Measurements from ENCODE around the gene MSRB1. TPM values are rescaled to one million over a fixed set of nuclear protein-coding genes. Genes with fewer than 3 reads are reported as not detected.
A peak's percentile ranks its signal among the peaks of the same experiment; 100 is the strongest.
"Not testable (repeated sequence)": the region's sequence is repeated elsewhere in the genome, so short reads cannot be mapped to it uniquely, and the experiment has no call there.

Gene MSRB1
- total and polyA plus RNA-seq, 9 of the 15 experiments (the other 6 are each of a cell fraction or from before 2014, with no cell fraction given) = 5.4 to 33.7 (median 25.7) TPM

DNA sequence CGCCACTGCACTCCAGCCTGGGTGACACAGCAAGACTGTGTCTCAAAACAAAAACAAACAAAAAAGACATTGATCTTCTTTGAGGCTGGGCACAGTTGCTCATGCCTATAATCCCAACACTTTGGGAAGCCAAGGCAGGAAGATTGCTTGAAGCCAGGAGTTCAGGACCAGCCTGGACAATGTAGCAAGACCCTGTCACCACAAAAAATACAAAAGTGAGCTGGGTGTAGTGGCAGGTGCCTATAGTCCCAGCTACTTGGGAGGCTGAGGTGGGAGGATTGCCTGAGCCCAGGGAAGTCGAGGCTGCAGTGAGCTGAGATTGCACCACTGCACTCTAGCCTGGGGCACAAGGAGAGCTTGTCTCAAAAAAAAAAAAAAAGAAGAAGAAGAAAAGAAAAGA, 45.3 kb downstream of the MSRB1 start:
- H3K9me1 ChIP-seq (ENCODE audit: control insufficient read depth, insufficient read depth, low read length); H3K4me2 ChIP-seq (ENCODE audit: insufficient read depth, low read length); H4K20me1 ChIP-seq (replicated peaks; ENCODE audit: control insufficient read depth, insufficient read depth, low read length); H3K4me3 ChIP-seq; DNase-seq (ENCODE audit: extremely low read depth in 1 of 4, low spot score in 3 of 4); in situ Hi-C loops (cut with MboI); BruUV-seq (replicated peaks); H2AFZ ChIP-seq (ENCODE audit: low read depth, low read length); H3K9me3 ChIP-seq (replicated peaks; ENCODE audit: control insufficient read depth, insufficient read depth, low read depth, low read length); H3K36me3 ChIP-seq (ENCODE audit: control insufficient read depth, insufficient read depth, low read length); FAIRE-seq; ATAC-seq; intact Hi-C loops (cut with micrococcal nuclease); H3K27ac ChIP-seq (ENCODE audit: extremely low read depth, low read depth, low read length); H3K79me2 ChIP-seq (ENCODE audit: control insufficient read depth, insufficient read depth, low read length); H3K9ac ChIP-seq (ENCODE audit: insufficient read depth in 1 of 2, low read depth in 2 of 2, low read length in 2 of 2): not testable (repeated sequence)
- ChIA-PET POLR2A (interaction anchor here (0.7 kb wide), 1 partner anchor 9 kb away, joined by 4 read pairs; no protein-coding TSS in a partner anchor), CTCF (ENCODE audit: low intra/inter-chr PET ratio) (interaction anchor here (0.6 kb wide), 1 partner anchor 65 kb away, joined by 4 read pairs; no protein-coding TSS in a partner anchor)
- WGBS (ENCODE audit: insufficient coverage, low coverage, missing lambda C conversion rate) = 7% methylated on average over 2 of the region's 2 CpGs
- peak; percentile 32 to 45; a peak in 3 of 4 replicates for TF ChIP-seq NRF1 (conservative IDR thresholded peaks at IDR 0.05 in 1 of 2, IDR thresholded peaks at IDR 0.05 in 1 of 2)
- TF ChIP-seq ZNF121 (CRISPR knock-in tag; conservative IDR thresholded peaks at IDR 0.05) = peak; percentile 97
- Histone ChIP-seq H3K27me3 (ENCODE audit: control insufficient read depth in 2 of 2, insufficient read depth in 2 of 2, low read length in 2 of 2) (peaks cover 41 to 59% of the 10 kb centered on the region in 2 experiments), H3K4me1 (replicated peaks in 1 of 2; ENCODE audit: control insufficient read depth in 2 of 2, insufficient read depth in 2 of 2, low read length in 2 of 2) (peaks cover 0 to 12% of the 10 kb centered on the region in 2 experiments; a peak in 1 of 5 replicates)

DNA sequence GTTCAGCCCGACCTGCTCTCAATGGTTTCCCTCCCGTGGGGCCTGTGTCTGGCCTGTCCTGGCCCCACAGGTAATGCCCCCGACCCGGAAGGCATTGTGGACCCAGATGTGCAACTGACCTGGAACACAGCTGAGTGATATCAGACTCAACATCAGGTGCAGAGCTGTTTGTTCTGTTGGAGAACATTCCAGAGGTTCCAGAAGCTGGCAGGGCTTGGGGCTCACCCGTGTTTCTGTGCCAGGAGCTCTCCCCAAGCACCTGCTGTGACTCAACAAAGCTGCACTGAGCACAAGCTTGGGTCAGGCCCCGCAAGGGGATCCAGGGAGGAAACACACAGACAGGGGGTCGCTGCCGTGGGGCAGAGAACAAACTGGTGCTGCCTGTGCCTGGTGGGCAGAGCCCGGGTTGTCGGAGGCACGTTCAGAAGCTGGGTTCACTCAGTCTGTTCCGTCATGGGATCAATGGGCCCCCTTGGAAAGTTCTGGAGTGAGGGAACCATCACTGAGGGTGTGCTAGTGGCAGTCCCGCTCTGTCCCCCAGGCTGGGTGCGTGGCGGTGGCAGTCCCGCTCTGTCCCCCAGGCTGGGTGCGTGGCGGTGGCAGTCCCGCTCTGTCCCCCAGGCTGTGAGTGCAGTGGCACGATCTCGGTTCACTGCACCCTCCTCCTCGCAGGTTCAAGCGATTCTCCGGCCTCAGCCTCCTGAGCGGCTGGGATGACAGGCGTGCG, 46.9 kb downstream of the MSRB1 start:
- FAIRE-seq (no peak), DNase-seq (ENCODE audit: extremely low read depth in 1 of 4, low spot score in 3 of 4) (no peak), ATAC-seq (no peak)
- 25% methylated on average over 27 of the region's 27 CpGs for WGBS (ENCODE audit: insufficient coverage, low coverage, missing lambda C conversion rate)
- no peaks in the 10 kb centered on the region for H3K9me1 ChIP-seq (ENCODE audit: control insufficient read depth, insufficient read depth, low read length)
- in situ Hi-C loops (cut with MboI) (no loop called here), intact Hi-C loops (cut with micrococcal nuclease) (no loop called here)
- ChIA-PET CTCF (ENCODE audit: low intra/inter-chr PET ratio) (no interaction called here), POLR2A (interaction anchor here (0.8 to 1.0 kb wide), 2 partner anchors 25 to 48 kb away, joined by 3 read pairs; no protein-coding TSS in a partner anchor)
- no peaks in the 10 kb centered on the region for H3K36me3 ChIP-seq (ENCODE audit: control insufficient read depth, insufficient read depth, low read length)
- H3K4me2 ChIP-seq (ENCODE audit: insufficient read depth, low read length) = no peak overlapping the region
- no peaks in the 10 kb centered on the region for H3K79me2 ChIP-seq (ENCODE audit: control insufficient read depth, insufficient read depth, low read length)
- BruUV-seq (replicated peaks) = no TSS peak
- H3K27me3 ChIP-seq (ENCODE audit: control insufficient read depth in 2 of 2, insufficient read depth in 2 of 2, low read length in 2 of 2) = peaks cover 39 to 60% of the 10 kb centered on the region in 2 experiments
- H3K4me1 ChIP-seq (replicated peaks in 1 of 2; ENCODE audit: control insufficient read depth in 2 of 2, insufficient read depth in 2 of 2, low read length in 2 of 2) = peaks cover 0 to 9% of the 10 kb centered on the region in 2 experiments; a peak in 1 of 5 replicates
- no peak overlapping the region for H3K27ac ChIP-seq (ENCODE audit: extremely low read depth, low read depth, low read length)
- H3K9ac ChIP-seq (ENCODE audit: insufficient read depth in 1 of 2, low read depth in 2 of 2, low read length in 2 of 2) = no peak overlapping the region
- no peak overlapping the region for H2AFZ ChIP-seq (ENCODE audit: low read depth, low read length)
- H4K20me1 ChIP-seq (replicated peaks; ENCODE audit: control insufficient read depth, insufficient read depth, low read length) = no peaks in the 10 kb centered on the region
- H3K9me3 ChIP-seq (replicated peaks; ENCODE audit: control insufficient read depth, insufficient read depth, low read depth, low read length) = no peaks in the 10 kb centered on the region
- H3K4me3 ChIP-seq = no peak overlapping the region
- TF ChIP-seq MEIS2 (IDR thresholded peaks at IDR 0.05; ENCODE audit: partially characterized antibody) = no peak
- TF ChIP-seq, protein P1, sequence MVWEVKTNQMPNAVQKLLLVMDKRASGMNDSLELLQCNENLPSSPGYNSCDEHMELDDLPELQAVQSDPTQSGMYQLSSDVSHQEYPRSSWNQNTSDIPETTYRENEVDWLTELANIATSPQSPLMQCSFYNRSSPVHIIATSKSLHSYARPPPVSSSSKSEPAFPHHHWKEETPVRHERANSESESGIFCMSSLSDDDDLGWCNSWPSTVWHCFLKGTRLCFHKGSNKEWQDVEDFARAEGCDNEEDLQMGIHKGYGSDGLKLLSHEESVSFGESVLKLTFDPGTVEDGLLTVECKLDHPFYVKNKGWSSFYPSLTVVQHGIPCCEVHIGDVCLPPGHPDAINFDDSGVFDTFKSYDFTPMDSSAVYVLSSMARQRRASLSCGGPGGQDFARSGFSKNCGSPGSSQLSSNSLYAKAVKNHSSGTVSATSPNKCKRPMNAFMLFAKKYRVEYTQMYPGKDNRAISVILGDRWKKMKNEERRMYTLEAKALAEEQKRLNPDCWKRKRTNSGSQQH (CRISPR knock-in tag; IDR thresholded peaks at IDR 0.05) = no peak
- TF ChIP-seq, protein P2, sequence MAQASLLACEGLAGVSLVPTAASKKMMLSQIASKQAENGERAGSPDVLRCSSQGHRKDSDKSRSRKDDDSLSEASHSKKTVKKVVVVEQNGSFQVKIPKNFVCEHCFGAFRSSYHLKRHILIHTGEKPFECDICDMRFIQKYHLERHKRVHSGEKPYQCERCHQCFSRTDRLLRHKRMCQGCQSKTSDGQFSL (CRISPR knock-in tag; IDR thresholded peaks at IDR 0.05) = no peak
- TF ChIP-seq, protein P2 (tag; IDR thresholded peaks at IDR 0.05) = no peak
- no peak for TF ChIP-seq TOE1 (IDR thresholded peaks at IDR 0.05; ENCODE audit: borderline replicate concordance)
- no peak for TF ChIP-seq TOE1 (CRISPR knock-in tag; IDR thresholded peaks at IDR 0.05; ENCODE audit: borderline replicate concordance, low read depth)
- no peak for TF ChIP-seq ZBTB8A (IDR thresholded peaks at IDR 0.05; ENCODE audit: partially characterized antibody)
- no peak for TF ChIP-seq FOXA3 (CRISPR knock-in tag; conservative IDR thresholded peaks at IDR 0.05 in 1 of 2, IDR thresholded peaks at IDR 0.05 in 1 of 2)
- TF ChIP-seq, protein P3, sequence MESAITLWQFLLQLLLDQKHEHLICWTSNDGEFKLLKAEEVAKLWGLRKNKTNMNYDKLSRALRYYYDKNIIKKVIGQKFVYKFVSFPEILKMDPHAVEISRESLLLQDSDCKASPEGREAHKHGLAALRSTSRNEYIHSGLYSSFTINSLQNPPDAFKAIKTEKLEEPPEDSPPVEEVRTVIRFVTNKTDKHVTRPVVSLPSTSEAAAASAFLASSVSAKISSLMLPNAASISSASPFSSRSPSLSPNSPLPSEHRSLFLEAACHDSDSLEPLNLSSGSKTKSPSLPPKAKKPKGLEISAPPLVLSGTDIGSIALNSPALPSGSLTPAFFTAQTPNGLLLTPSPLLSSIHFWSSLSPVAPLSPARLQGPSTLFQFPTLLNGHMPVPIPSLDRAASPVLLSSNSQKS (CRISPR knock-in tag; IDR thresholded peaks at IDR 0.05) = no peak
